ENCODE data around the gene SMPD4.
"Not testable (repeated sequence)": the region's sequence is repeated elsewhere in the genome, so short reads cannot be mapped to it uniquely, and the experiment has no call there.

GRCh38 chr2:130148515-130148914 lies 32.9 kb downstream of the SMPD4 start:
- TF ChIP-seq CTCF (IDR thresholded peaks at IDR 0.05; ENCODE audit: insufficient read depth, low read length, poor library complexity, severe bottlenecking); EZH2phosphoT487 (conservative IDR thresholded peaks at IDR 0.05; ENCODE audit: low read length): not testable (repeated sequence)
